ENCODE measurements around the gene UBE3D.

GRCh38 chr6:83071707-83072106, 6.1 kb upstream of the UBE3D start:
- TF ChIP-seq CTCF (conservative IDR thresholded peaks at IDR 0.05; ENCODE audit: low read depth, low read length) (no peak), EZH2 (IDR thresholded peaks at IDR 0.05; ENCODE audit: borderline replicate concordance, low read depth, low read length, poor library complexity, severe bottlenecking) (no peak)
